Measurements from ENCODE around the gene FAM72D. TPM values are rescaled to one million over a fixed set of nuclear protein-coding genes. Genes with fewer than 3 reads are reported as not detected.
"Not testable (repeated sequence)": the region's sequence is repeated elsewhere in the genome, so short reads cannot be mapped to it uniquely, and the experiment has no call there.

Gene FAM72D
- total and polyA plus RNA-seq, 2 of the 8 experiments (the other 6 are each of a cell fraction or from before 2014, with no cell fraction given), result 4.9 to 12.7 TPM

GRCh38 chr1:145156891-145157610 lies 61.3 kb downstream of the FAM72D start:
- H3K36me3 ChIP-seq (ENCODE audit: control insufficient read depth in 2 of 4, insufficient read depth in 4 of 4, low read length in 3 of 4); H2AFZ ChIP-seq (ENCODE audit: low read length); H3K4ac ChIP-seq (replicated peaks; ENCODE audit: insufficient read length, low read depth, low read length); CTCF ChIA-PET (ENCODE audit: partially characterized antibody); H3K23me2 ChIP-seq (ENCODE audit: low read depth, low read length); H3K27me3 ChIP-seq (replicated peaks in 1 of 4; ENCODE audit: control insufficient read depth in 3 of 4, extremely low read depth in 1 of 4, insufficient read depth in 3 of 4, low read length in 3 of 4); H3K79me1 ChIP-seq (ENCODE audit: low read depth, low read length); H3K23ac ChIP-seq (ENCODE audit: insufficient read length); H2BK5ac ChIP-seq (ENCODE audit: low read depth, low read length); H2BK15ac ChIP-seq (ENCODE audit: low read length); H3K18ac ChIP-seq (ENCODE audit: extremely low read depth, low read length); H3K14ac ChIP-seq (ENCODE audit: insufficient read length); H4K5ac ChIP-seq (ENCODE audit: insufficient read length, low read depth, low read length); H3K4me1 ChIP-seq (replicated peaks in 1 of 4; ENCODE audit: control insufficient read depth in 3 of 4, insufficient read depth in 4 of 4, low read length in 3 of 4); H3K27ac ChIP-seq (ENCODE audit: low read depth, low read length); H2AK5ac ChIP-seq (ENCODE audit: low read depth, low read length); H2BK120ac ChIP-seq (replicated peaks; ENCODE audit: low read depth, low read length); H2BK12ac ChIP-seq (ENCODE audit: low read depth, low read length); H2BK20ac ChIP-seq (ENCODE audit: low read length); H4K91ac ChIP-seq (replicated peaks; ENCODE audit: insufficient read length, low read length); H4K8ac ChIP-seq (ENCODE audit: extremely low read depth, insufficient read depth, low read length); H3K79me2 ChIP-seq (ENCODE audit: control insufficient read depth in 1 of 2, insufficient read depth in 2 of 2, low read length in 2 of 2); H3K56ac ChIP-seq (replicated peaks; ENCODE audit: insufficient read length, low read depth, low read length); FAIRE-seq; H3K9ac ChIP-seq (replicated peaks in 1 of 4; ENCODE audit: extremely low read depth in 1 of 4, low read depth in 3 of 4, low read length in 3 of 4); H3K9me3 ChIP-seq (ENCODE audit: insufficient read depth in 2 of 2, low read depth in 1 of 2, low read length in 1 of 2); H4K20me1 ChIP-seq (replicated peaks in 1 of 2; ENCODE audit: control insufficient read depth in 1 of 2, insufficient read depth in 2 of 2, low read length in 2 of 2); POLR2A ChIA-PET (ENCODE audit: partially characterized antibody): not testable (repeated sequence)
- DNase-seq (ENCODE audit: low read depth in 1 of 2, low spot score in 2 of 2), result peak; percentile 10 to 68
- 1% methylated on average over 21 of the region's 26 CpGs; no CpG with 5 or more reads in 1 of the 2 experiments for WGBS, 2 experiments (ENCODE audit: extremely low coverage in 1 of 2, insufficient coverage in 1 of 2, insufficient read length in 1 of 2, insufficient replicate concordance in 2 of 2, low coverage in 1 of 2, low lambda C conversion rate in 2 of 2, missing lambda C conversion rate in 1 of 2)
- Histone ChIP-seq H3K4me2 (ENCODE audit: insufficient read depth in 1 of 2, low read depth in 2 of 2, low read length in 2 of 2) (peak overlapping the region; percentile 60 to 72), H3K4me3 (ENCODE audit: extremely low read depth in 1 of 4, insufficient read depth in 2 of 4, low read depth in 3 of 4, low read length in 4 of 4) (peak overlapping the region; percentile 43 to 62 (median 55))
- TF ChIP-seq RBBP5 (IDR thresholded peaks at IDR 0.05; ENCODE audit: borderline replicate concordance, low read depth, low read length) (0 out of 2 replicates have a peak, but pooled peaks have one; percentile 39), TBP (IDR thresholded peaks at IDR 0.05; ENCODE audit: low read depth, low read length) (peak; percentile 96)
